H9 (cell line): ENCODE data around the gene MAPK8. TPM values are rescaled to one million over a fixed set of nuclear protein-coding genes. Genes with fewer than 3 reads are reported as not detected.

ENCODE experiments used
- DNase-seq: peaks from one replicate; pipeline ENCODE4 v3.0.0-alpha.2; 2017
- H2AFZ ChIP-seq: one replicate; pipeline ENCODE4 v1.6.1; 2013; ENCODE audit warnings: mild to moderate bottlenecking, low read length, control low read depth, moderate library complexity
- H2AK5ac ChIP-seq: 2 replicates; pipeline ENCODE4 v1.6.1; 2013; ENCODE audit warnings: low read length, control low read depth, mixed read lengths; ENCODE audit not compliant: insufficient read length
- H2BK120ac ChIP-seq: one replicate; pipeline ENCODE4 v1.6.1; 2013; ENCODE audit warnings: low read depth, mild to moderate bottlenecking, low read length, control low read depth, inconsistent platforms; ENCODE audit not compliant: poor library complexity, severe bottlenecking
- H2BK12ac ChIP-seq: 2 replicates; pipeline ENCODE4 v1.6.1; 2013; ENCODE audit warnings: low read length, control low read depth, mixed read lengths, low read depth; ENCODE audit not compliant: insufficient read length
- H2BK15ac ChIP-seq: 2 replicates; pipeline ENCODE4 v1.6.1; 2013; ENCODE audit warnings: low read depth, low read length, control low read depth
- H2BK20ac ChIP-seq: one replicate; pipeline ENCODE4 v1.6.1; 2013; ENCODE audit warnings: low read depth, mild to moderate bottlenecking, low read length, control low read depth, inconsistent platforms; ENCODE audit not compliant: poor library complexity, severe bottlenecking
- H2BK5ac ChIP-seq: 2 replicates; pipeline ENCODE4 v1.6.1; 2013; ENCODE audit warnings: low read length, control low read depth, mixed read lengths; ENCODE audit not compliant: insufficient read length
- H3K14ac ChIP-seq: 2 replicates; pipeline ENCODE4 v1.6.1; 2013; ENCODE audit warnings: low read length, control low read depth; ENCODE audit not compliant: insufficient read depth
- H3K18ac ChIP-seq: 2 replicates; pipeline ENCODE4 v1.6.1; 2013; ENCODE audit warnings: low read depth, mild to moderate bottlenecking, mixed read lengths, low read length, control low read depth; ENCODE audit not compliant: insufficient read length
- H3K23ac ChIP-seq: 2 replicates; pipeline ENCODE4 v1.6.1; 2013; ENCODE audit warnings: low read length, control low read depth, mixed read lengths, low read depth; ENCODE audit not compliant: insufficient read length
- H3K23me2 ChIP-seq: 2 replicates; pipeline ENCODE4 v1.6.1; 2013; ENCODE audit warnings: low read depth, mild to moderate bottlenecking, mixed read lengths, low read length, control low read depth; ENCODE audit not compliant: insufficient read length, poor library complexity, severe bottlenecking
- H3K27ac ChIP-seq: 2 replicates; pipeline ENCODE4 v1.5.1; 2013; ENCODE audit warnings: low read length, control low read depth, mixed read lengths, low read depth; ENCODE audit not compliant: insufficient read length
- H3K27me3 ChIP-seq: 2 replicates; pipeline ENCODE4 v1.6.1; 2013; ENCODE audit warnings: low read length, control low read depth, inconsistent platforms; ENCODE audit not compliant: insufficient read depth
- H3K4ac ChIP-seq: 2 replicates; pipeline ENCODE4 v1.6.1; 2013; ENCODE audit warnings: low read depth, mild to moderate bottlenecking, control low read depth, inconsistent platforms, low read length, moderate library complexity
- H3K4me1 ChIP-seq: 2 replicates; pipeline ENCODE4 v1.6.1; 2013; ENCODE audit warnings: low read length, control low read depth, inconsistent platforms; ENCODE audit not compliant: insufficient read depth
- H3K4me2 ChIP-seq: 2 replicates; pipeline ENCODE4 v1.6.1; 2013; ENCODE audit warnings: low read length, control low read depth, mixed read lengths; ENCODE audit not compliant: insufficient read length, insufficient read depth
- H3K56ac ChIP-seq: 2 replicates; pipeline ENCODE4 v1.6.1; 2013; ENCODE audit warnings: low read depth, mild to moderate bottlenecking, mixed read lengths, low read length, control low read depth; ENCODE audit not compliant: insufficient read length
- H3K79me1 ChIP-seq: 2 replicates; pipeline ENCODE4 v1.6.1; 2013; ENCODE audit warnings: low read depth, mild to moderate bottlenecking, moderate library complexity, low read length, control low read depth, inconsistent platforms; ENCODE audit not compliant: insufficient read depth, poor library complexity, severe bottlenecking
- H3K79me2 ChIP-seq: 2 replicates; pipeline ENCODE4 v1.6.1; 2013; ENCODE audit warnings: low read length, control low read depth, inconsistent platforms; ENCODE audit not compliant: insufficient read depth
- H3K9ac ChIP-seq: 2 replicates; pipeline ENCODE4 v1.6.1; 2013; ENCODE audit warnings: low read length, control low read depth, mixed read lengths; ENCODE audit not compliant: insufficient read length; ENCODE audit errors: extremely low read depth
- H3K9me3 ChIP-seq: one replicate; pipeline ENCODE4 v1.6.1; 2013; ENCODE audit warnings: low read depth, low read length, inconsistent platforms; ENCODE audit not compliant: control insufficient read depth
- H3T11ph ChIP-seq: one replicate; pipeline ENCODE4 v1.6.1; 2013; ENCODE audit warnings: mild to moderate bottlenecking, low read length, control low read depth, inconsistent platforms
- H4K20me1 ChIP-seq: one replicate; pipeline ENCODE4 v1.6.1; 2013; ENCODE audit not compliant: control insufficient read depth, insufficient read length, insufficient read depth
- H4K5ac ChIP-seq: 2 replicates; pipeline ENCODE4 v1.6.1; 2013; ENCODE audit warnings: low read depth, mild to moderate bottlenecking, mixed read lengths, low read length, control low read depth; ENCODE audit not compliant: insufficient read length
- H4K8ac ChIP-seq: replicated peaks from 2 replicates; pipeline ENCODE4 v1.6.1; 2013; ENCODE audit warnings: low read length, control low read depth, mixed read lengths, low read depth; ENCODE audit not compliant: insufficient read length
- H4K91ac ChIP-seq: 2 replicates; pipeline ENCODE4 v1.6.1; 2013; ENCODE audit warnings: low read depth, mild to moderate bottlenecking, moderate library complexity, mixed read lengths, low read length, control low read depth; ENCODE audit not compliant: insufficient read length
- H3K27ac Mint-ChIP-seq, 3 experiments: 2 replicates in 2 of 3; 3 replicates in 1 of 3; pipeline ENCODE4 v1.8.0; 2020 to 2021; ENCODE audit warnings: mixed read lengths in 3 of 3, mild to moderate bottlenecking in 1 of 3, moderate library complexity in 1 of 3
- H3K27me3 Mint-ChIP-seq: 2 replicates; pipeline ENCODE4 v1.8.0; 2021; ENCODE audit warnings: low read depth, mild to moderate bottlenecking, moderate library complexity, mixed read lengths
- H3K36me3 Mint-ChIP-seq, 3 experiments: 2 replicates in 2 of 3; 3 replicates in 1 of 3; pipeline ENCODE4 v1.8.0; 2020 to 2021; ENCODE audit warnings: low read depth in 3 of 3, mixed read lengths in 3 of 3; ENCODE audit not compliant: insufficient read depth in 1 of 3
- H3K4me1 Mint-ChIP-seq, 2 experiments: 2 replicates each; pipeline ENCODE4 v1.8.0; 2020; ENCODE audit warnings: mixed read lengths in 2 of 2
- H3K4me3 Mint-ChIP-seq, 2 experiments: 2 replicates in 1 of 2; 3 replicates in 1 of 2; pipeline ENCODE4 v1.8.0; 2020 to 2021; ENCODE audit warnings: mild to moderate bottlenecking in 2 of 2, mixed read lengths in 2 of 2, moderate library complexity in 1 of 2
- H3K9me3 Mint-ChIP-seq, 2 experiments: 2 replicates in 1 of 2; 3 replicates in 1 of 2; pipeline ENCODE4 v1.8.0; 2020; ENCODE audit warnings: mild to moderate bottlenecking in 2 of 2, mixed read lengths in 2 of 2, moderate library complexity in 1 of 2
- WGBS: extraction: QIAGEN DNeasy Blood & Tissue Kit; methylation state at CpG from one replicate; pipeline ENCODE4 v1.1.7; 2013; ENCODE audit warnings: missing lambda C conversion rate, low lambda C conversion rate, mixed read lengths; ENCODE audit not compliant: insufficient read length; ENCODE audit errors: extremely low coverage; 5-methylcytosine and 5-hydroxymethylcytosine counted together
- total RNA-seq: library from RNA; stranded (reverse); gene quantifications from 2 replicates; pipeline ENCODE4 v1.2.1, GENCODE V29; 2021
- TF ChIP-seq, protein P1 (sequence below): fragments of 200-600 bp; sonication (generic); conservative IDR thresholded peaks from 3 replicates; pipeline ENCODE4 v1.8.0; 2021; ENCODE audit warnings: antibody characterized with exemption, mild to moderate bottlenecking

Gene MAPK8
- total RNA-seq, 1 experiment from 2014 or later = 52.0 TPM

DNA sequence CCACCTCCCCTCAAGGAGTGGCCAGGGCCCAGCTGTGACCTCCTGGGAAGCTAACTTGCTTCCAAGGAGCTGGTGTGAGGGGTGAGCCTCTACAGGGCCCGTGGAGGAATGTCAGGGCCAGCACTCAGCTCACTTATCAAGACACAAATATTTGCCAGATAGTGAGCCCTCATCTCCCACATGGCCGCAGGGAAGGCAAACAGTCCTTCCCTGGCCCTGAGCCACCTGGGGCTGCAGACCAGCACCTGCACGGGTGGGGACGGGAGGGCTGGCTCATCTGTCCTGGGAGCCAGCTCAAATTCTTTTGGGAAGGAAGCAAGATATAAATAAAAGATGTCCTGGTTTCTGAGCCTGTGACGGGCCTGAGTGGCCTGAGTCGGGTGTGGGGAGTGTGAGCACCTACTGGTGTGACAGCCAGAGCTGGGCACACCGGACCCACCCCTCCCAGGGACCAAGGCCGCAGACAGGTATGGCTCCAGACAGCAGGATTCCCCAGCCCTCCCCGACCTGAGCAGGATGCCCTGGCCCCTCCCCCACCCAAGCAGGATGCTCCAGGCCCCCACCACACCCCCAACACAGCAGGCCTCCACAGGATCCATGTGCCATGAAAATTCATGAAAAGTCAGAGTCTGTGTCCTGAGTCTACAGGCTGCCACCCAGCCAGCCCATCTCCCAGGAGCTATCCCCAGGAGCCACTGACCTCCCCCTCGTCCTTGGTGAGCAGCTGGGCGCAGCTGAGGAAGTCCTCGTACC is 148.0 kb downstream of the MAPK8 start:
- H3K4me1 Mint-ChIP-seq = peaks cover 14 to 23% of the 10 kb centered on the region in 2 experiments; a peak in 3 of 4 replicates
- WGBS = no CpG with 5 or more reads among the region's 12 CpGs
- Histone ChIP-seq H2BK5ac (no peak overlapping the region), H3K79me1 (no peaks in the 10 kb centered on the region), H3K79me2 (no peaks in the 10 kb centered on the region), H3K4ac (no peak overlapping the region), H2BK12ac (no peak overlapping the region), H3K23ac (no peak overlapping the region), H2AK5ac (no peak overlapping the region), H3K4me1 (no peaks in the 10 kb centered on the region), H2AFZ (no peak overlapping the region), H3K9ac (no peak overlapping the region), H3K23me2 (no peaks in the 10 kb centered on the region), H3K18ac (no peak overlapping the region), H3K4me2 (no peak overlapping the region), H4K5ac (no peak overlapping the region), H2BK120ac (no peak overlapping the region), H2BK15ac (no peak overlapping the region), H4K91ac (no peak overlapping the region), H3K56ac (no peak overlapping the region), H4K20me1 (no peaks in the 10 kb centered on the region), H2BK20ac (no peak overlapping the region), H4K8ac (no peak overlapping the region), H3K14ac (no peak overlapping the region), H3K9me3 (no peaks in the 10 kb centered on the region), H3K27me3 (no peaks in the 10 kb centered on the region), H3K27ac (no peak overlapping the region), H3T11ph (no peak overlapping the region)
- TF ChIP-seq, protein P1, sequence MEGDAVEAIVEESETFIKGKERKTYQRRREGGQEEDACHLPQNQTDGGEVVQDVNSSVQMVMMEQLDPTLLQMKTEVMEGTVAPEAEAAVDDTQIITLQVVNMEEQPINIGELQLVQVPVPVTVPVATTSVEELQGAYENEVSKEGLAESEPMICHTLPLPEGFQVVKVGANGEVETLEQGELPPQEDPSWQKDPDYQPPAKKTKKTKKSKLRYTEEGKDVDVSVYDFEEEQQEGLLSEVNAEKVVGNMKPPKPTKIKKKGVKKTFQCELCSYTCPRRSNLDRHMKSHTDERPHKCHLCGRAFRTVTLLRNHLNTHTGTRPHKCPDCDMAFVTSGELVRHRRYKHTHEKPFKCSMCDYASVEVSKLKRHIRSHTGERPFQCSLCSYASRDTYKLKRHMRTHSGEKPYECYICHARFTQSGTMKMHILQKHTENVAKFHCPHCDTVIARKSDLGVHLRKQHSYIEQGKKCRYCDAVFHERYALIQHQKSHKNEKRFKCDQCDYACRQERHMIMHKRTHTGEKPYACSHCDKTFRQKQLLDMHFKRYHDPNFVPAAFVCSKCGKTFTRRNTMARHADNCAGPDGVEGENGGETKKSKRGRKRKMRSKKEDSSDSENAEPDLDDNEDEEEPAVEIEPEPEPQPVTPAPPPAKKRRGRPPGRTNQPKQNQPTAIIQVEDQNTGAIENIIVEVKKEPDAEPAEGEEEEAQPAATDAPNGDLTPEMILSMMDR = no peak
- H3K27me3 Mint-ChIP-seq = no peaks in the 10 kb centered on the region
- no peak overlapping the region for H3K4me3 Mint-ChIP-seq
- peaks cover 2 to 4% (median 4%) of the 10 kb centered on the region in 3 experiments; a peak in 4 of 7 replicates for H3K36me3 Mint-ChIP-seq
- peak overlapping the region in 1 of 3 experiments; percentile 64; a peak in 3 of 7 replicates for H3K27ac Mint-ChIP-seq
- no peaks in the 10 kb centered on the region for H3K9me3 Mint-ChIP-seq
- no peak for DNase-seq
